Mucosa of rectum (tissue), 2 donors: Measurements from ENCODE around the gene OR6K3.
"Not testable (repeated sequence)": the region's sequence is repeated elsewhere in the genome, so short reads cannot be mapped to it uniquely, and the experiment has no call there.

Source experiments
- H3K27ac ChIP-seq, 2 donors: one replicate each; pipeline ENCODE4 v1.7.0; 2013; ENCODE audit warnings: inconsistent platforms in 2 of 2, low read depth in 2 of 2, low read length in 2 of 2
- H3K27me3 ChIP-seq, 2 donors: one replicate each; pipeline ENCODE4 v1.7.0; 2013; ENCODE audit warnings: low read length in 2 of 2; ENCODE audit not compliant: control insufficient read depth in 2 of 2, insufficient read depth in 2 of 2
- H3K36me3 ChIP-seq, 2 donors: one replicate each; pipeline ENCODE4 v1.7.0; 2013; ENCODE audit warnings: low read length in 2 of 2; ENCODE audit not compliant: control insufficient read depth in 2 of 2, insufficient read depth in 2 of 2
- H3K4me1 ChIP-seq, 2 donors: one replicate each; pipeline ENCODE4 v1.7.0; 2013; ENCODE audit warnings: low read length in 2 of 2, mild to moderate bottlenecking in 1 of 2; ENCODE audit not compliant: control insufficient read depth in 2 of 2, insufficient read depth in 2 of 2
- H3K4me3 ChIP-seq, 2 donors: one replicate each; pipeline ENCODE4 v1.7.0; 2013; ENCODE audit warnings: low read length in 2 of 2
- H3K9ac ChIP-seq, 2 donors: one replicate each; pipeline ENCODE4 v1.7.0; 2013; ENCODE audit warnings: low read length in 2 of 2, low read depth in 1 of 2, mild to moderate bottlenecking in 1 of 2
- H3K9me3 ChIP-seq, 2 donors: one replicate each; pipeline ENCODE4 v1.7.0; 2013; ENCODE audit warnings: low read length in 2 of 2; ENCODE audit not compliant: control insufficient read depth in 2 of 2
- donor health status: healthy.
- donor health status: Normal muscosa, but diverticular disease.

Gene OR6K3

DNA sequence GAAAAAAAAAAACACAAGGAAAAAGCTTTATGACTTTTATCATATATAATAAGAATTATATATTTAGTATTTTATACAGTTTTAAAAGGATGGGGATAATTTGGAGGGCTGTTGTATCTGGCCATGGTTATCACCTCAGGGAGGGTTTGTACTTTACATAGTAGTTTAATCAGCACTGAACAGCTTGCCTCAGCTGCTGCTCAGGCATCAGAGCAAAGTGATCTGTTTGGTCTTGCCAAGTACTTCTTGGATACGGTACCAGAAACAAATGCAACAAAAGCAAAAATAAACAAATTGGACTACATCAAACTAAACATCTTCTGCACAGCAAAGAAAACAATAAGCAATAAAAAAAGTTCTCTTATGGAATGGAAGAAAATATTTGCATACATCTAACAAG lies 31.4 kb downstream of the OR6K3 start:
- no peaks in the 10 kb centered on the region for H3K27me3 ChIP-seq
- H3K9ac ChIP-seq: no peak overlapping the region
- no peaks in the 10 kb centered on the region for H3K4me1 ChIP-seq
- no peaks in the 10 kb centered on the region for H3K9me3 ChIP-seq
- no peak overlapping the region for H3K4me3 ChIP-seq
- H3K36me3 ChIP-seq: no peaks in the 10 kb centered on the region
- no peak overlapping the region for H3K27ac ChIP-seq

DNA sequence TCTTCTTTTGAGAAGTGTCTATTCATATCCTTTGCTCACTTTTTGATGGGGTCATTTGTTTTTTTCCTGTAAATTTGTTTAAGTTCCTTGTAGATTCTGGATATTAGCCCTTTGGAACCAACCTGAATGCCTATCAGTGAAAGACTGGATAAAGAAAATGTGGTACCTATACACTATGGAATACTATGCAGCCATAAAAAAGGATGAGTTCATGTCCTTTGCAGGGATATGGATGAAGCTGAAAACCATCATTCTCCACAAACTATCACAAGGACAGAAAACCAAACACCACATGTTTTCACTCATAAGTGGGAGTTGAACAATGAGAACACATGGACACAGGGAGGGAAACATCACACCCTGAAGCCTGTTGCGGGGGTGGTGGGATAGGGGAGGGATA lies 32.2 kb downstream of the OR6K3 start:
- H3K27ac ChIP-seq, H3K9ac ChIP-seq, H3K9me3 ChIP-seq: not testable (repeated sequence)

DNA sequence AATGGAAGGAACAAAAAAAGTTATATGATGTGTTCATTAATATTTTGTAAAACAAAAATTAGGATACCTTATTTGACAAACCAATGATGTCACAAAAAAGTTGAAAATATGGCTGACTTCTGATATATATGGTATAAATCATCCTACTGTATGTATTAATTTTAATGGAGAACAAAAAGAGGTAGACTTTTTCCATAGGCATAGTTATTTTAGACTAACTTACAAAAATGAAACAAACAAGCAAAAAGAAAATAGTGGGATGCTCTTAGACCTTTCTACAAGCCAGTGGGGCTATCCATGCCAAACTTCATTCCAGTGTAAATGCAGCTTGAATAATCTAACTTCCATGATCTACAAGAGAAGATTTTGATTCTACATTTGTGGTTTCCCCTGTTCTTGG lies 33.5 kb downstream of the OR6K3 start:
- no peak overlapping the region for H3K4me3 ChIP-seq

More for the DNA sequence above, 32.2 kb downstream of the OR6K3 start:
- H3K27me3 ChIP-seq, H3K36me3 ChIP-seq, H3K4me3 ChIP-seq, H3K4me1 ChIP-seq: not testable (repeated sequence)

DNA sequence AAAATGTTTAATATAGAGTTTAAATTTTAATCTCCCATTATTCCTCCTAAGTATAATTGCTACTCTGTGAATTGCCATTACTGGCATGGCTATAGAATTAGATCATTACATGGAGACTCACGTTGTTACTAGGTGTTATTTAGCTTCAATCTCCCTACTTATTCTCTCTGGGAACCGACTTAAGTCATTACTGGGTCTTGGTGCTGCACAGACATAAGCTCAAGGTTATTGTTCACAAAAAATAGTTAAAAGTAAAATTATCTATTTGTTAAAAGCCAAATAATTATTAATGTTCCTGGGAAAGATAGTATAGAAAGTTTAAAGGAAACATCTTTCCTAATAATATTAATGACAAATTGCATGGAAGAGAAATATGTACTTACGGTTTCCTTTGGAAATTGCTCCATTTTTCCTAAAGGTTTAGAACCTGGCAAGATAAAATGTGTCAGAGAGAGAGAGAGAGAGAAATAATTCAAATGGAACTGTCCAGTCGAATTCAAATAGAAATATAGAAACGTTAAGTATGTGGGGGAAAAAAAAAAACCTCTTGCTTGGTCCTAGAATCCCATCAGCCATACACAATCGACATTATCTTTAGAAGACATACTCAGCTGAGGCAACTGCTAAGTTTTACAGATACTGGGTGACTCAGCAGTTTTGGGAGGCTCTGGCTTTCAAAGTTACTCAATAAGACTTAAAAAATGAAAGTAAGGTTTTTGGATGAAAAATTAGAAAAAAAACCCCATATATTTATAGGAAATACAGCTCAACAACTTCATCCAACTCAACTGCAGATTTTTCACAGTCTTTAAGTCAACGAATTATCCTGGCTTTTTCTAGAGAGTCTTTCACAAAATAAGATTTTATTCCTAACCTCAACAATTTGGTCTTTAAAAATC lies 34.2 kb downstream of the OR6K3 start, which contains the start of gene SPTA1:
Gene SPTA1 (minus strand): TSS at position 605 of the 899 bp plus-strand sequence. CDS start 198 bp downstream, at position 407.
- H3K27ac ChIP-seq: no peak within 1 kb of the TSS
- H3K4me3 ChIP-seq: no peak within 1 kb of the TSS
- no peaks in the 10 kb centered on the region for H3K36me3 ChIP-seq
- H3K27me3 ChIP-seq: no peaks in the 10 kb centered on the region
- no peaks in the 10 kb centered on the region for H3K4me1 ChIP-seq
- H3K9me3 ChIP-seq: no peaks in the 10 kb centered on the region
- no peak within 1 kb of the TSS for H3K9ac ChIP-seq

More for the DNA sequence above, 33.5 kb downstream of the OR6K3 start:
- no peaks in the 10 kb centered on the region for H3K9me3 ChIP-seq
- no peaks in the 10 kb centered on the region for H3K4me1 ChIP-seq
- no peaks in the 10 kb centered on the region for H3K36me3 ChIP-seq
- H3K27ac ChIP-seq: no peak overlapping the region
- H3K9ac ChIP-seq: no peak overlapping the region
- no peaks in the 10 kb centered on the region for H3K27me3 ChIP-seq

DNA sequence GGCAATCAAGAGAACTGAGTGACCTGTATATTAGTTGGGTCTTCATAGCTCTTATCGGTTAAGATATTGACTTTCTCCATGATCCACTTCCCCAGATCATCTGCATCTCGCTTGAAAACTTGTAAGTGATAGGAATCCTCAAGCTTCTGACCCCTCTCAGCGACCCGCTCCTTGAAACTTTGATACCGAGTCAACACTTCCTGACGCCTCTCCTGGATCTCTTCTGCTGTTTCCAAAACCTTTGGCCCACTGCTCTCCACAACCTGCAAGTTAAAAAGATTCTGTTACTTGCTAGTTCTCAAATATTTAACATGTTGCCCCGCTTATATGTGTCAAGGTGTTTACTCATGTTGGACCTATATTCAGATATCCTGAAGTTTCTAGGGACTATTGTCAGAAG lies 35.4 kb downstream of the OR6K3 start:
- no peaks in the 10 kb centered on the region for H3K27me3 ChIP-seq
- H3K9me3 ChIP-seq: no peaks in the 10 kb centered on the region
- no peak overlapping the region for H3K27ac ChIP-seq
- H3K36me3 ChIP-seq: no peaks in the 10 kb centered on the region
- no peak overlapping the region for H3K9ac ChIP-seq
- H3K4me1 ChIP-seq: no peaks in the 10 kb centered on the region
- no peak overlapping the region for H3K4me3 ChIP-seq

DNA sequence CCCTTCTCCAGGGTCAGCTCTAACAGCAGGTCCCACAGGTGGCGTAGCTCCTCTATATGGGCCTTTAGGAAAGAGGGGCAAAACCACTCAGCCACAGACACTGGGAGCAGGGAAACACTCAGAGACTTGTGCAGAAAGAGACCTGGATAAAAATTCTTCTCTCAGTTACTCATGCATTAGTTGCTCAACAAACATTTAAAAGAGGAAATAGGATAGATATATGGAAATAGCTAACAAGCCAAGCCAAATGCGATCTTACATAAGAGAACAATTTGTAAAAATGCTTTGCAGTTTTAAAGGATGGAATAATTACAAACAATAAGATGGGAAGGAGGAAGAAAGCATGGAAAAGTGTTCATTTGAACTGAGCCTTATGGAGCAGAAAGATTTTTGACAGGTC lies 38.9 kb downstream of the OR6K3 start:
- H3K36me3 ChIP-seq: no peaks in the 10 kb centered on the region
- H3K9me3 ChIP-seq: no peaks in the 10 kb centered on the region
- no peak overlapping the region for H3K9ac ChIP-seq
- H3K4me1 ChIP-seq: no peaks in the 10 kb centered on the region
- H3K27me3 ChIP-seq: no peaks in the 10 kb centered on the region
- no peak overlapping the region for H3K27ac ChIP-seq
- H3K4me3 ChIP-seq: no peak overlapping the region

DNA sequence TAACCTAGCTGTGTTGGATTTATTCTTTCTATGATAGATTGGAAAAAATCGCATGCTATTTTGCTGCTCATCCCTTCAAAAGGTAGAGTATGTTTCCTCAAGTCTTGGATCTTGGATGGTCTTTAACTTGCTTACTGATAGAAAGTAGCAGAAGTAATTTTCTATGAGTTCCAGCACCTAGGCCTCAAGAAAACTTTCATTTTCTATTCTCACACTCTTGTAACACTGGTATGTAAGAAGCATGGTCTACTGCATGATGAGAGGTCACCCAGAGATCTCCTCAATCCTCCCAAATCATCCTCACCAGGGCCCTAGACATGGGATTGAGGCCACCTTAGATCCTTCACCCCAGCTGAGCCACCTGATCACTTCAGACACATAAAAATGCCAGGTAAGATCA lies 41.2 kb downstream of the OR6K3 start:
- Histone ChIP-seq H3K9me3 (no peaks in the 10 kb centered on the region), H3K27ac (no peak overlapping the region), H3K27me3 (no peaks in the 10 kb centered on the region), H3K9ac (no peak overlapping the region), H3K4me1 (no peaks in the 10 kb centered on the region), H3K4me3 (no peak overlapping the region), H3K36me3 (no peaks in the 10 kb centered on the region)

DNA sequence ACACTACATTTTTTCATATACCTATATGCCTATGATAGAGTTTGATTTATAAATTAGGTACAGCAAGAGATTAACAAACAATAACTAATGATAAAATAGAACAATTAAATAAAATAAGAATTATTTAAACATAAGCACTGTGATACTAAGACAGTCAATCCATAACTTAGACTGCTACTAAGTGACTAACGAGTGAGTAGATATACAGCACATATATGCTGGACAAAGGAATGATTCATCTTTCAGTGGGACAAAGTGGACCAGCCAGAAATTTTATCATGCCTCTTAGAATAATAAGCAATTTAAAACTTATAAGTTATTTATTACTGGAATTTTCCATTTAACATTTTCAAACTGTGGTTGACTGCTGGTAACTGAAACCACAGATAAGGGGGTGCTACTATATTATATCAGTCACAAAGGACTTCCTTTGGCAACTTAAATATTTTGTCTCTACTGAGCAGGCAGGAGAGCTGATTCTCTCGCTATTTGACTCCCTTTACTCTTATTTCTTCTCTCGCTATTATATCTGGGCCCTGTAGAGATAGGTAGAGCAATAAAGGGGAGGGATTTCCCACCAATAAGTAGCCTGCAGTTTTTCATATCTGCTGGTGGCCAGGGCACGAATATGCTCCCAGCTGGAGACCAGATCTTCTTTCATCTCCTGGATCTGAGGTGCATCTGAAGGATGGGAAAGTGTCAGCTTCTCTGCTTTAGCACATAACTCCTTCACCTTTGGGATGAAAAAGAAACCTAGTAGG lies 44.8 kb downstream of the OR6K3 start:
- H3K27me3 ChIP-seq: no peaks in the 10 kb centered on the region
- H3K36me3 ChIP-seq: no peaks in the 10 kb centered on the region
- no peak overlapping the region for H3K4me3 ChIP-seq
- H3K9me3 ChIP-seq: no peaks in the 10 kb centered on the region
- H3K27ac ChIP-seq: no peak overlapping the region
- no peaks in the 10 kb centered on the region for H3K4me1 ChIP-seq
- no peak overlapping the region for H3K9ac ChIP-seq

DNA sequence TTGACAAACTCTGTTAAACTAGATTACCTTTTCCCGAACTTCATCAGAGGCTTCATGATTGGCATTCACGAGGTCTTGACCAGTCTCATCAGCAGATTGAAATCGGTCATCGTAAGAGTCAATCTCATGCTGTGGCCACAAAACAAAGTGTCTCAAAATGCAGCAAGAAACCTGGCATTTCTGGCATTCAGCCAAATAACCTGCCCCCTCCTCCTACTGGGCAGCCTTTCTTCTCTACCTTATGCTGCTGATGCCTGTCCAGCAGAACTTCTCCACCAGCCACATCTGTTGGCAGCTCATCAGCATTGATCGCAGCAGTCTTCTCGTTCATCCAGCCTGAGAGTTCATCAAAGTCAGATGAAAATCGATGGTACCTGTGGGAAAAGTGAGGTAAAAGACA lies 46.2 kb downstream of the OR6K3 start:
- Histone ChIP-seq H3K27ac (no peak overlapping the region), H3K4me1 (no peaks in the 10 kb centered on the region)

More for the DNA sequence above, 46.2 kb downstream of the OR6K3 start:
- no peak overlapping the region for H3K4me3 ChIP-seq
- H3K27me3 ChIP-seq: no peaks in the 10 kb centered on the region
- H3K36me3 ChIP-seq: no peaks in the 10 kb centered on the region
- no peak overlapping the region for H3K9ac ChIP-seq
- peaks cover 0 to under 1% of the 10 kb centered on the region in 2 donors for H3K9me3 ChIP-seq
